ENCODE data around the gene PSMB4. TPM values are rescaled to one million over a fixed set of nuclear protein-coding genes. Genes with fewer than 3 reads are reported as not detected.
A peak's percentile ranks its signal among the peaks of the same experiment; 100 is the strongest.
"Not testable (repeated sequence)": the region's sequence is repeated elsewhere in the genome, so short reads cannot be mapped to it uniquely, and the experiment has no call there.

Gene PSMB4
- total RNA-seq, 4 donors from 2014 or later, result 188 to 267 (median 213) TPM

DNA sequence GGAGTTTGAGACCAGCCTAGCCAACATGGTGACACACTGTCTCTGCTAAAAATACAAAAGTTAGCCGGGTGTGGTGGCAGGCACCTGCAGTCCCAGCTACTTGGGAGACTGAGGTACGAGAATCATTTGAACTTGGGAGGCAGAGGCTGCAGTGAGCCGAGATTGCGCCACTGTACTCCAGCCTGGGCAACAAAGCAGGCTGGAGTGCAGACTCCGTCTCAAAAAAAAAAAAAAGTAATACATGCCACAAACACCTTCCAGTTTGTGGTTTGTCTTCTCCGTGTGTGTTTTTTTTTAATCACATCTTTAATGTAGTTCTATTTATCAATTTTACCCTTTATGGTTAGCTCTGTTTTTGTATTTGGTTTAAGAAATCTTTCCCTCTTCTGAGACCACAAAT is 37.6 kb downstream of the PSMB4 start:
- intact Hi-C loops (cut with DNase I; ENCODE audit: low total_unique reads), result no loop called here
- WGBS, 2 donors, result 76 to 78% methylated on average over 6 of the region's 6 CpGs

DNA sequence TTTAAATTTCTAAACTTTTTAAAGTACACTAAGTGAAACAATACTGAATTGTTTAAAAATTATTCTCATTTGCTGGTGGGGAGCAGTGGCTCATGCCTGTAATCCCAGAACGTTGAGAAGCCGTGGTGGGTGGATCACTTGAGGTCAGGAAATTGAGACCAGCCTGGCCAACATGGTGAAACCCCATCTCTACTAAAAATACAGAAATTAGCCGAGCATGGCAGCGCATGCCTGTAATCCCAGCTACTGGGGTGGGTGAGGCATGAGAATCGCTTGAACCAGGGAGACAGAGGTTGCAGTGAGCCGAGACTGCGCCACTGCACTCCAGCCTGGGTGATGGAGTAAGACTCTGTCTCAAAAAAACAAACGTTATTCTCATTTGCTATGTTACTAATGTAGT is 38.0 kb downstream of the PSMB4 start:
- DNase-seq (ENCODE audit: low spot score in 2 of 2); H3K4me3 ChIP-seq (ENCODE audit: low read depth, poor library complexity, severe bottlenecking); intact Hi-C loops (cut with DNase I; ENCODE audit: low total_unique reads): not testable (repeated sequence)
- WGBS, 2 donors, result 72 to 78% methylated on average over 8 of the region's 8 CpGs

More for the DNA sequence above, 37.6 kb downstream of the PSMB4 start:
- H3K4me3 ChIP-seq (ENCODE audit: low read depth, poor library complexity, severe bottlenecking), result no peak overlapping the region
- no peak for DNase-seq (ENCODE audit: low spot score in 2 of 2)
- no peak for TF ChIP-seq POLR2A (IDR thresholded peaks at IDR 0.05)
- TF ChIP-seq CTCF (IDR thresholded peaks at IDR 0.05), result no peak

DNA sequence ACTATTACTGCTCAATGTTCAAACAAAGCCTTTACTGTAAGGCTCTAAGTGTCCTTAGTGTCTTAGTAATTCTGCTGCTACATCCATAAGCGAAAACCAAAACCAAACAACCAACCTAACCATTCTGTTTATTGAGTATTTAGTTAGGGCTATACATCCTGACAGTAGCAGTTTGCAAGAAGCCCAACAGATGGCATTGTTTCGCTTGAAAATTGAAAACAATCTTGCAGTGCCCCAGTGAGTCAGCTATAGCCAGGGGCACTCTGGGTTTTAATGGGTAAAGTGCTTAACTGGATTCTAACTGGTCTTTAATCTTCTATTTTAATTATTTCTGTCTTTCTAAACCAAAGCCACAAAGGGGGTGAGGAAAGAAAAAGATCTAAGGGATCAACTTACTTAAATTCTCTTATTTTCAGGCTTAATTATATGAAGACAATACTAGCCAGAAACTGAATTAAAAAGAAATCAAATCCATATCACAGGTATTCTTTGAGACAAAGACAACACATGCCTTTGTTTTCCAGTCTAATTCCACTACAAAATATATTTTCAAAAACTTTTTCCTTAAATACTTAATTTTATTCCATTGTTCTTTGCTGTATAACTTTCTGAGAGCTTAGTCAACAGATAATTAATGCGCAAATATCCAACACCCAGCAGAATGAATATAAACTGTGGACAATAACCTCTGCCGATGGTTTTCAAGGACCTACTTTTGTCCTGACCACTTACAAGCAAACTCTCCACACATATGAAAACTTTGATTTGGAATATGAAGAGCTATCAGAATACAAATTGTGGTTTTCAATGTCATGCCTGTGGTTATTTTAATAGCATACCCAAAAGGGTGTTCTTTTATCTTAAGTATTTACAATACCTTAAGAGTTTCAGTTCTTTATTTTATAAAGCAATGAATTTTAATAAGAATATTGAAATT is 44.7 kb downstream of the PSMB4 start:
- WGBS, 2 donors, result 48 to 50% methylated on average over 4 of the region's 4 CpGs
- intact Hi-C loops (cut with DNase I; ENCODE audit: low total_unique reads), result loop anchor here (10.0 kb wide), 1 partner anchor 301 kb away; no protein-coding TSS in a partner anchor
- H3K4me3 ChIP-seq (ENCODE audit: low read depth, poor library complexity, severe bottlenecking), result no peak overlapping the region
- DNase-seq (ENCODE audit: low spot score in 2 of 2), result peak in 1 of 2 donors; percentile 74
- TF ChIP-seq CTCF (IDR thresholded peaks at IDR 0.05), result peak in 1 of 3 donors; percentile 25
- TF ChIP-seq POLR2A (IDR thresholded peaks at IDR 0.05), result no peak

DNA sequence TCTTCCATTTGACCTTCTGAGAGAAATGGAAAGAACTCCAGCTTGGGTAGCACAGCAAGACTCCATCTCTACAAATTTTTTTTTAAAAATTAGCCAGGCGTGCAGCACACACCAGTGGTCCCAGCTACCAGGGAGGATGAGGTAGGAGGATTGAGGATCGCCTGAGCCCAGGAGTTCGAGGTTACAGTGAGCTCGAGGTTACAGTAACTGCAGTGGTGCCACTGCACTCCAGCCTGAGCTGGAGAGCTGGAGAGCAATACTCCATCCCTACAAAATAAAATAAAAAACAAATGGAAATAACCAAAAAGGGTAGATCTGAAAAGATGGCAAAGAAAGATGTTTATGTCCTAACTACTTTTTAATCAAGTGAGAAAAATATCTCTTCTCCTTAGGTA is 45.4 kb downstream of the PSMB4 start:
- no peak overlapping the region for H3K4me3 ChIP-seq (ENCODE audit: low read depth, poor library complexity, severe bottlenecking)
- TF ChIP-seq CTCF (IDR thresholded peaks at IDR 0.05) (no peak), POLR2A (IDR thresholded peaks at IDR 0.05) (no peak)
- intact Hi-C loops (cut with DNase I; ENCODE audit: low total_unique reads), result loop anchor here (10.0 kb wide), 1 partner anchor 300 kb away; no protein-coding TSS in a partner anchor
- DNase-seq (ENCODE audit: low spot score in 2 of 2), result no peak
- 77 to 78% methylated on average over 4 of the region's 4 CpGs for WGBS, 2 donors

- intact Hi-C loops (cut with DNase I; ENCODE audit: low total_unique reads), result loop anchor here (10.0 kb wide), 1 partner anchor 297 kb away; no protein-coding TSS in a partner anchor
- 40 to 50% methylated on average over 2 of the region's 2 CpGs for WGBS, 2 donors
- DNase-seq (ENCODE audit: low spot score in 2 of 2), result no peak
- no peak overlapping the region for H3K4me3 ChIP-seq (ENCODE audit: low read depth, poor library complexity, severe bottlenecking)
- TF ChIP-seq POLR2A (IDR thresholded peaks at IDR 0.05), result no peak
- TF ChIP-seq CTCF (IDR thresholded peaks at IDR 0.05), result no peak
Measured at GRCh38 chr1:151447696-151448095, 48.3 kb downstream of the PSMB4 start.

Other genes with a start within 250 kb of the PSMB4 start
- 1 to 10 TPM; 1.2 to 5.6 (median 3.0) TPM for gene TNFAIP8L2, start 242.9 kb upstream of the PSMB4 start, total RNA-seq
- 10 to 100 TPM in 3 of 4 donors, 1 to 10 TPM in 1; 9.2 to 16.1 (median 11.8) TPM for gene LYSMD1, start 233.7 kb upstream of the PSMB4 start, total RNA-seq
- 10 to 100 TPM; 24.1 to 38.8 (median 27.3) TPM for gene SCNM1, start 233.4 kb upstream of the PSMB4 start, total RNA-seq
- gene TMOD4, start 223.6 kb upstream of the PSMB4 start, total RNA-seq, result under 1 TPM in 1 of 4 donors, not detected in 3; 0.49 TPM
- 10 to 100 TPM; 27.3 to 43.3 (median 31.1) TPM for gene VPS72, start 209.4 kb upstream of the PSMB4 start, total RNA-seq
- 10 to 100 TPM; 27.7 to 67.6 (median 44.1) TPM for gene PIP5K1A, start 201.0 kb upstream of the PSMB4 start, total RNA-seq
- 100 to 1,000 TPM in 3 of 4 donors, 10 to 100 TPM in 1; 69.9 to 122 (median 118) TPM for gene PSMD4, start 144.8 kb upstream of the PSMB4 start, total RNA-seq
- 10 to 100 TPM; 21.9 to 45.0 (median 32.2) TPM for gene ZNF687, start 117.3 kb upstream of the PSMB4 start, total RNA-seq
- 10 to 100 TPM; 45.4 to 55.3 (median 49.4) TPM for gene PI4KB, start 72.2 kb upstream of the PSMB4 start, total RNA-seq
- 10 to 100 TPM; 13.2 to 23.2 (median 16.7) TPM for gene RFX5, start 52.3 kb upstream of the PSMB4 start, total RNA-seq
- gene SELENBP1, start 26.9 kb upstream of the PSMB4 start, total RNA-seq, result 10 to 100 TPM; 25.4 to 39.9 (median 38.1) TPM
- 10 to 100 TPM; 23.7 to 71.8 (median 26.8) TPM for gene POGZ, start 59.9 kb downstream of the PSMB4 start, total RNA-seq
- gene CGN, start 111.8 kb downstream of the PSMB4 start, total RNA-seq, result 10 to 100 TPM; 33.6 to 71.0 (median 44.6) TPM
- gene TUFT1, start 140.7 kb downstream of the PSMB4 start, total RNA-seq, result 100 to 1,000 TPM; 140 to 186 (median 161) TPM
- gene SNX27, start 212.5 kb downstream of the PSMB4 start, total RNA-seq, result 10 to 100 TPM; 21.9 to 34.3 (median 26.5) TPM

All from lower leg skin (tissue), 4 donors.